ENCODE data around the gene SMG9.

SMG9 gene, protein sequence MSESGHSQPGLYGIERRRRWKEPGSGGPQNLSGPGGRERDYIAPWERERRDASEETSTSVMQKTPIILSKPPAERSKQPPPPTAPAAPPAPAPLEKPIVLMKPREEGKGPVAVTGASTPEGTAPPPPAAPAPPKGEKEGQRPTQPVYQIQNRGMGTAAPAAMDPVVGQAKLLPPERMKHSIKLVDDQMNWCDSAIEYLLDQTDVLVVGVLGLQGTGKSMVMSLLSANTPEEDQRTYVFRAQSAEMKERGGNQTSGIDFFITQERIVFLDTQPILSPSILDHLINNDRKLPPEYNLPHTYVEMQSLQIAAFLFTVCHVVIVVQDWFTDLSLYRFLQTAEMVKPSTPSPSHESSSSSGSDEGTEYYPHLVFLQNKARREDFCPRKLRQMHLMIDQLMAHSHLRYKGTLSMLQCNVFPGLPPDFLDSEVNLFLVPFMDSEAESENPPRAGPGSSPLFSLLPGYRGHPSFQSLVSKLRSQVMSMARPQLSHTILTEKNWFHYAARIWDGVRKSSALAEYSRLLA

DNA sequence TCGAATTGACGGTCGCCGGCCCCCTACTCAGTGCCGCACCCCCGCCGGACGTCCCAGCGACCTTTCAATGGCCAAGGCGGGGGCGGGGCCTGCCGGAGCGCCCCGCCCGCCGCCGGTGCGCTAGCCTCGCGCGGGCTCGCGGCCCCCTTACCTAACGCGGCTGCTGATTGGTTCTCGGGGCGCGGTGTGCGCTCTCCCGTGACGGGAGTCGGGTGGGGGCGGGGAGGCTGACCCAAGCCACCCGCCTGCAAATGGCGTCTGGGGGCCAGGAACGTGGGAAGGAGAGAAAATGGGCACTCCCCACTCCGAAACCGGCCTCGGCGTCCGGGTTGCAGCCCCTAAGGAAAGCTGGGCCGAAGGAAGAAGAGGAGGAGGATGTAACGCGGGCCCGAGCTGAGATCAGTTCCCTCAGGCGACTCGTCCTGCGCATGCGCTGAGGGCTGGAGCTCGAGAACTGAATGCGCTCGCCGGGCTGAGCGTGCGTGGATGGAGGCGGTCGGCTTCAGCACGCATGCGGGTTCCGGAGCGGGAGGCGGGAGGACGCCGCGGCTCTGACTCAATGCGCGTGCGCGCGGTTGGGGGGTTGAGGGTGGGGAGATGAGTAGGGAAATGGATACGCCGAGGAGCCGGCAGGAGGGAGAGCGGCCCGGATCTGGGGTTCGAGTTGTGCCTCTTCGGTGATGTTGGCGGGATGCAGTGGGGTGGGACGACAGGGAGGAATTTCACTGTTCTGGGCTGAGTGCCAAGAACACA is at the start of gene SMG9:
Gene SMG9 (minus strand): TSS at position 460 of the 753 bp plus-strand sequence. CDS start 4,221 bp downstream, outside the sequence.
- peak; percentile 98 for DNase-seq (ENCODE audit: low read depth)

DNA sequence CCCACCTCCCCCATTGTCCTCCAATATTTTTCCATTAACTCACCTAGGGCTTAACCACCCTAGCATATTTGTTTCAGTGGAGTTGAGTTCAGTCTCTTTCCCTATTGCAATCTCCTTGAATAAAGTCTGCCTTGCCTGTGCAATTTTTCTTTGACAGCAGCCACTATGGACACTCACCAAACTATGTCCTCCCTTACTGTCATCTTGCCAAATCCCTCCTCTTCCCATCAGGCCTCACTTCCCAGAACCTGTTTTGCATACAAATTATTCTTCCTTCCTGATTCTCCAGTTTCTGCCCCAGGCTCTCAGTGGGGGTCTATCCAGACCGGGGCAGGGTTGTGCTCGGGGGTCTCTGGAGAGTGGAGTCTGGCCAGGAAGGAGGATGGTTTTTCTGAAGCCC is 49.7 kb upstream of the SMG9 start:
- no peak for DNase-seq (ENCODE audit: low read depth)

DNA sequence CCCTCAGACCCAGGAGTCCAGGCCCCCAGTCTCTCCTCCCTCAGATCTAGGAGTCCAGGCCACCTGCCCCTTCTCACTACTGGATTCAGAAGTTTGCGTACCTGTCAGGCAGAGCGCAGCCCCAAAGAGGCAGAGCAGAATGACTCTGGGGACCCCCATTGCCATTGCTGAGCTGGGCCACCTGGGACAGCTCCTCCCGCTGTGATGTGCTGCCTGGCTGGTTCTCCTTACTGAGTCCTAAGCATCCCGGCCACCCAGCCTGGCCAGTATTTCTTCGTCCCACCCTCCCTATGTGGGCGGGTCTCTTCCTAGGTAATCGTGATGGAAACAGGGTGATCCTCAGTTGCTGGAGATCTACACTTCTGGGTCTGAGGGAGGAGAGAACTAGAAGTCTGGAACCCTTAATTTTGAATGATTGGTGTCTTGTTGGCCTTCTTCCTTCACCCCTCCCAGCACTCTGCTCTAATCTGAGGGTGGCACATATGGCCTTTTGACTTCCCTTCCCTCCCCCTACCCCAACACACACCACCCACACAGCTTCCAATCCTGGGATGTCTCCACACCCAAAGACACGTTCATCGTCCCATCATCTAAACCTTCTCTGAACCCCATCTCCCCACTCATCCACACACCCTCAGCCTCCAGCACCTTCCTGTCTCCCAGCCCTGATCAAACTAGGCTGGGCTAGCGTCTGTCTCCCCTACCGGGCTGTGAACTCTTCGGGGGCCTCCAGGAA is 47.6 kb upstream of the SMG9 start, which contains the start of gene LYPD5:
Gene LYPD5 (minus strand): TSS at position 232 of the 736 bp plus-strand sequence. CDS start 67 bp downstream, at position 165.
- DNase-seq (ENCODE audit: low read depth) = no peak

DNA sequence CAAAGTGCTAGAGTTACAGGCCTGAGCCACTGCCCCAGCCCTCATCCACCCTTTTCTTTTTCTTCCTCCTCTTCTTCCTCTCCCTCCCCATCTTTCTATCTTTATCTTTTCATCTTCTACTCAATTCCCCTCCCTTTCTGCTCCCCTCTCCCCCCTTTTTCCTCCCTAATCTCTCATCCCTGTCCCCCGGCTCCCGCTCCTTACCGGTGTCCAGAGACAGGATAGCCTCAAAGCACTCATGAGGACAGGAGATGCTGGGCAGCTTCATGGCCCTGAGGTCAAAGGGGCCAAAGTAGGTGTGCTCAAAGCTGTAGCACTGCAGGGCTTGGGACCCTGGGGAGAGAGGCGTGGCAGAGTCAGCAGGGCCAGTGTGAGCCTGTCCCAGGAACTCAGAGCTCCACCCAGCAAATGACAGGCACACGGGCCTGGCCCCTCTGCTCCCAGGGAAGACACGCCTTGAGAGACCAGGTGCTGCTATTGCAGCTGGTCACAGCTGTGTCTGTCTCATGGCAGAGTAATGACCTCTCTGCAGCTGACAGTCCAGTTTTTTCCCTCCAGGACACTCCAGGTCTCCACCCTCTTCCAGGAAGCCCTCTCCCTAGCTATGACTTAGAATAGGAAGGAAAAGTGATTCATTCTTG is 44.9 kb upstream of the SMG9 start:
- no peak for DNase-seq (ENCODE audit: low read depth)

DNA sequence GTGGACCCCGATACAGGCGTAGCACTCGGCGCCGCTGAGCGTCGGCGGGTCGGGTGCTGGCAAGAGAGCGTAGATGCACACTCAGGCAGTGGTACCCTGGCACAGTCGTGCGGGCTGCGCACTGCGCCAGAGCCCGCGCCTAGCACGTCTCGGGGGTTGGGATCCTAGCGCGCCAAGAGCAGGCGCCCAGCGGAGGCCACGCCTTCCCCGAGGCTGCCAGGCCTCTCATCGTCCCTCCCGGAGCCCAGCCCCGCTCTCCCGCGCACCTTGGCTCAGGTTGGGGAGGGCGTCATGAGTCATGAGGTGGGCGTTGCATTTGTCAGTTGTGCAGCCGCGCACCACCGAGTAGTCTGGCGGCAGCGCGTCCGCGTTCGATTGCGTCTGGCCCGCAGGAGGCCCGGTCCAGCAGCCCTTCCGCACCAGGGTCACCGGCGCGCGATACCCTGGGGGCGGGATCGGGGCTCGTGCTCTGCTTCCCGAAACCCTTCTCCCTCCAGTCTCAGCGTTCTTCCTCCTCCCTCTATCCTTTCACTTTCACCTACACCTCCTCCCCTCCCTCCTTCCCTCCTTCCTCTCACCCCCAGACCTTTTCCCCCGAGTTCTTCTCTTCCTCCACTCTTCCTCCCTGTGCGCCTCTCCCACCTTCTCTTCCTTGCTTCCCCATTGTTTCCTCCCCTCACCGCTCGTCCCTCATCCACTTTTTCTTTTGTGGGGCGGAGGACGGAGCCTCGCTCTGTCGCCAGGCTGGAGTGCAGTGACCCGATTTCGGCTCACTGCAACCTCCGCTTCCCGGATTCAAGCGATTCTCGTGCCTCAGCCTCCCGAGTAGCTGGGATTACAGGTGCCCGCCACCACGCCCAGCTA is 44.0 kb upstream of the SMG9 start:
- DNase-seq (ENCODE audit: low read depth) = peak; percentile 63

DNA sequence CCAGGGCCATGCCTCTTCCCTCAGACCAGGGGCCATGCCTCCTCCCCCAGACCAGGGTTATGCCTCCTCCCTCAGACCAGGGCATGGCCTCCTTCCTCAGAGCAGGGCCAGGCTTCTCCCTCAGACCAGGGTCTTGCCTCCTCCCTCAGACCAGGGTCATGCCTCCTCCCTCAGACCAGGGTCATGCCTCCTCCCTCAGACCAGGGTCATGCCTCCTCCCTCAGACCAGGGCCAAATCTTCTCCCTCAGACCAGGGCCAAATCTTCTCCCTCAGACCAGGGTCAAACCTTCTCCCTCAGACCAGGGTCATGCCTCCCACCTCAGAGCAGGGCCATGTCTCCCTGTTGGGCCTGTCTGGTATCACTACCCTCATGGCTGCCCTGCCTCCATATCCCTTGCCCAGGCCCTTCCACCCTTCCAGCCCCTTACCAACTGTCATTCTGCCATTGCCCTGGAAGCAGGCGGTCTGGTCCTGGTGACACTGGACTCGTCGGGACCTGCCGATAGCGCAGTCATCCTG is 43.3 kb upstream of the SMG9 start:
- DNase-seq (ENCODE audit: low read depth) = no peak

DNA sequence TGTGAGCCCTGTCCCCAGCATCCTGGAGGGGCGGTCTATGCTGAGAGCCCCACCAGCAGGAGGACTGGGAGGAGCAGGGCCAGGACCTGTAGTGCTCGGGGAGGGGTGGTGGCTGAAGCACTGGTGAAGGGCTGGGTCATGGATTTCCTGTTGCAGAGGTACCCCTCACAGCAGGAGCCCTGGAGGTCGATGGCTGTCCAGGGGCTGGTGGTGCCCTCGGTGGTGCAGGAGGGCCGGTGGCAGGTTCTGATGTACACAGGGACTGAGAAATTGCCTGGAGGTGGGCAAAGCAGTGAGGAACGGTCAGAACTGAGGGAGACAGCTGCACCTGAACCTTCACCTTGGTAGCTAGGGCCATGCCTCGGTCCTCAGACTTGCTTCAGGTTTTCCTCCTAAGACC is 42.8 kb upstream of the SMG9 start:
- DNase-seq (ENCODE audit: low read depth) = no peak

DNA sequence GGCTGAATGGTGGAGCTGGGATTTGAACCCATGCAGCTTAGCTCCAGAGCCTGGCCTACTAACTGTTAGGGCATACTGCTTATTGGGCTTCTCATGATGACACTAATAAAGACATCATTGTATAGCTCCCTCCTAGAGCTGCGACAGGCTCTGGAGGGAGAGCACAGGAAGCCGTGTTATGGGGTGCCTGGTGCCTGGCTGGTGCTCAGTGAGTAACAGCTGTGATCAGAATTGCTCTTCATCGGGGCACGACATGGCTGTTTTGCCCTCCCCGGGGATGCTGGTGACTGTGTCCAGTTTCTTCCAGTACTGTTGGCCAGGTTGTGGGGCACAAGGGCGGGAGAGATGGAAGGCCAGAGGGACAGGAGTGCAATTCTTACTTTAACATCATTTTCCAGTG is 42.4 kb upstream of the SMG9 start:
- no peak for DNase-seq (ENCODE audit: low read depth)

DNA sequence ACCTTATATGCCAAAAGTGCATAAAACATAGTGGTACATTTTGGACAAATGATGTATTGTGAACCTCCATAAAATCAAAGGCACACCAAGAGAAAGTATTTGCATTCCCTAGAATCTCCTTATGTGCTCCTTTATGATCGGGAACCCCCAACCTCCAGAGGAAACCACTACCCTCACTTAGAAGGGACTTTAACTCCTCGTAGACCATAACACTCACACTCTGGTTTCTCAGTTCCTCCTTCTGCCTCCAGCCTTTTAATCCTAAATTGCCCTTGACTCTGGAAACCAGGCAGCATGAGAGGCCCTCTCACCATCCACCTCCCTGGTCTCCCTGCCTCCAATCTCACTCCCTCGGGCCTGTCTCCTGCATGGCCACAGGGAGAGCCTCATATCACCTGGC is 35.8 kb upstream of the SMG9 start:
- no peak for DNase-seq (ENCODE audit: low read depth)

DNA sequence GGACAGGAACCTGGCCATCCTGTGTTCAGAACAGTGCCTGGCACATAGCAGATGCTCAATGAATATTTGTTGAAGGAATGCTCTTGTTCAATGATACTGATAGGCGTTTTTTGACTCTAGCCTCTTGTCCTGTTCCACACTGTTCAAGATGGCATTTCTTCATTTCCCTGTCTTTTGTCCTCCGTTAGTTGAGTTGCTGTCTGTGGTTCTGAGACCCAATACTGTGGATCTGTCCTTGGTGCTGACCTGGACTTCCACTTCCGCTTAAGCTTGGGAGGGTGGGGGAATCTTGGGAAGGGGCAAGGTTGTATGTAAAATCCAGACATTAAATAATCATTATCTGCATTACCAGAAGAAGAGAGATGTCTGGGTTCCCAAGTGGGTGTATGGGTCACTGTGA is 34.3 kb upstream of the SMG9 start:
- no peak for DNase-seq (ENCODE audit: low read depth)

DNA sequence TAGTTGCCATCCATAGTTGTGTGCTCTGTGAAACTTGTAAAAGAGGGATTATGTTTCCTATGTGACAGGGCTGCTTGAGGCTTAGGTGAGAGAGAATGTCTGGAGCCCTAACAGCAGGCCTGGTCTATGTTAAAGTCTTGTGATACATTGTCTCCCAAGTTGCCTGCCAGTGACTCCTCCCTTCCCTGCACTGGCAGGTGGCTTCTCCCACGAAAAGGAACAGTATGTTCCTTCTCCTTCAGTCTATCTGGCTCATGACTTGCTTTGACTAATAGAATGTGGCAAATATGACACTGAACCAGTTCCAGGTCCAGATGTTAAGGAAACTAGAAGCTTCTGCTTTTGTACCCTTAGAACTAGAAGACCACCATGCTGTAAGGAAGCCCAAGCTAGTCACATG is 31.9 kb upstream of the SMG9 start:
- no peak for DNase-seq (ENCODE audit: low read depth)

DNA sequence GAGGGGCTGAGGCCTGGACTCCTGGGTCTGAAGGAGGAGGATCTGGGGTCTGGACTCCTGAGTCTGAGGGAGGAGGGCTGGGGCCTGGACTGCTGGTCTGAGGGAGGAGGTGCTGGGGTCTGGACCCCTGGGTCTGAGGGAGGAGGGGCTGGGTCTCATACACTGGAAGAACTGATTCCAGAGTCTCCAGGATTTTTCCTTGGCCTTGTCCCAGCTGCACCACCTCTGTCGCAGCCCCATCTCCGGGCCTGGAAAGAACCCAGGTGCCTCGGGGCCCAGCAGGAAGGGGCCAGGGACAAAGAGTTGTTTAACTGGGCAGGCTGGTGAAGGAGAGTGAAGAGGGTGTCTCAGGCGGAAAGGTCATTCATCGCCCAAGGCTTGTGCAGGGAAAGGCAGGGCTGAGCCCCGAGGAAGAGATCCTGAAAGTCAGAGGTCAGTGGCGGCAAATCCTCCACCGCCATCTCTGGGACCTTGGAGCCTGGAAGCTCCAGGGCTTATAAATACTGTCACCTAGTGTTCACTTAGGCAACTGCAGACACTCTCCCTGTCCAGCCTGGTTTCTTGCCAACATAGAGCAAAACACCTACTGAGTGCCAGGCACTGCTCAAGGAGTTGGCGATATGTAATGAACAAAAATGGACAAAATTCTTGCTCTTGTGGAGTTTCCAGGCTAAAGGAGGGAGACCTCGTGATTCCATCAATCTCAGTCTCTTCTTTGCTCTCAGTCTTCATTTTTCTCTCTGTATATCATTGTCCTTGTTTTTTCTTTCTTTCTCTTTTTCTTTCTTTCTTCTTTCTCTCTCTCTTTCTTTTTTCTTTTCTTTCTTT is 30.4 kb upstream of the SMG9 start:
- DNase-seq (ENCODE audit: low read depth) = no peak

DNA sequence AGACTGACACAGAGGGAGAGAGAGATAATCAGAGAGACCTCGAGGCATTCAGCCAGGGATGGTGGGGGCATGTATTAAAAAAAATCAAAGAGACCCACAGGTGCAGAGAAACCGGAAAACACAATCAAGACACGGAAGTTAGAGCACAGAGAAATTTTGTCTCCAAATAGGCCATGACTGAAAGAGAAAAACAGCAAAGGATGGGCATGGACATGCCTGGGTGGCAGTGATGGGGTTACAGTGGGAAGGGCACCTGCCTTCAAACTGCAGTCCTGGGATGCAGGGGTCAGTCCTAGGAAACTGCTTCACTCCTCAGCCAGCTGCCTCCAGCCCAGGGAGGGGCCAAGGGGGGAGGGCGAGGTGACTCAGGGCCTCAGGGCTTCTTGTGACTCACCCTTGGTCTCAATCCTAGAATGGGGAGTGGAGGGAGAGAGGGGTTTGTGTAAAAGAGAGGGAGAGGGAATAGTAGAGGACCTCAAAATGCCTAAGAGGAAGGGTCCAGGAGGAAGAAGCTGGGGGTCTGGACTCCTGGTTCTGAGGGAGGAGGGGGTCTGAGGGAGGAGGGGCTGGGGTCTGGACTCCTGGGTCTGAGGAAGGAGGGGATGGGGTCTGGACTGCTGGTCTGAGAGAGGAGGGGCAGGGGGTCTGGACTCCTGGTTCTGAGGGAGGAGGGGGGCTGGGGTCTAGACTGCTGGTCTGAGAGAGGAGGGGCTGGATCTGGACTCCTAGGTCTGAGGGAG is 29.6 kb upstream of the SMG9 start:
- DNase-seq (ENCODE audit: low read depth) = peak; percentile 41

DNA sequence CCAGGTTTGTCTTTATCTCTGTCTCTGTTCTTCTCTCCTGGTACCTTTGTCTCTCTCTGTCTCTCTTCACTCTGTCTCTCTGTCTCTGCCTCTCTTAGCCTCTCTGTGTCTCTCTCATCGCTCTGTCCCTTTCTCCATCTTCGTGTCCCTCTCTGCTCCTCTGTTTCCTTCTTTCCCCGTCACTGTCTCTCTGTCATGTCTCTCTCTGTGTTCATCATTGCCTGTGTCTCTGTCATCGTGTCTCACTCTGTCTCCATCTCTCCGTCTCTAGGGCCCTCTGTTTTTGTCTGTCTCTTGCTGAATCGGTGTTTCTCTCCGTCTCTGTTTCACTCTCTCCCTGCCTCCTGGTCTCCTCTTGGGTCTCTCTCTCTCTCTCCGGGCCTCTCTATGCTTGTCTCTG is 28.9 kb upstream of the SMG9 start:
- no peak for DNase-seq (ENCODE audit: low read depth)

DNA sequence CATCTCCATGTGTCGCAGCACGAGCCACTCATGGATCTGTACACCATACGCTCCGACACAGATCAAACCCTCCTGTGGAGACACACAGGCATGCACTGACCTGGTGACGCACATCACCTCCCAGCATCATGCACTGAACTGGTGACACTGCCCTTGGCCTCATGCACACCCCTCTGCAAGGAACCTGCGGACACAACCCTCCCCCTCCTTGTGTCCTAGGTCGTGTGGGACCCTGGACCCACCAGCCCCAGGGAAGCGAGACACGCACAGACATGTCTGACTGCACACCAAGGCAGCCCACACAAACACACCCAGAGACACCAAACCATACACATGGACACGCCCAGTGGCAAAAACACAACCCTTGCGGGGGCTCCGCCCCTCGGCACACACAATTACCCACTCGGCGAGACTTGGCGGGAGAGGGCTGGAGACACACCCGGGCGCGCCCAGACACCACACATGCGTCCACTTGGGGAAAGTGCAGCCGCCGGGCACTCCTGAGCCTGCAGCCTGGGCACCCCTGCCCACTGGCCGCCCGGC is 28.0 kb upstream of the SMG9 start:
- no peak for DNase-seq (ENCODE audit: low read depth)

DNA sequence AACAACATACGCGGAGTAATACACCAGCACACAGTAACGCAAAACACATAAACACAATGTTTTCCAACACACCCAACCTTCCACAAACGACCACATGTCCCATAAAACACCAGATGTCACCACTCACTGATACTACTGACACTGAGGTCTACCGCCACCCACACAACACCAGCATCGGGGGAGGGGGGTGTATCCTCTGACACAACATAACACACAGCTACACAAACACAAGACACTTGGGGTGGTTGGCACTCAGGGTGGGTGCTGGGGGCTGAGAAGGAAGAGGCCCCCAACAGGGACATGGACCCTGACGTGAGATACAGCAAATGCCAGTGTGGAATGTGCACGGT is 27.5 kb upstream of the SMG9 start:
- no peak for DNase-seq (ENCODE audit: low read depth)

DNA sequence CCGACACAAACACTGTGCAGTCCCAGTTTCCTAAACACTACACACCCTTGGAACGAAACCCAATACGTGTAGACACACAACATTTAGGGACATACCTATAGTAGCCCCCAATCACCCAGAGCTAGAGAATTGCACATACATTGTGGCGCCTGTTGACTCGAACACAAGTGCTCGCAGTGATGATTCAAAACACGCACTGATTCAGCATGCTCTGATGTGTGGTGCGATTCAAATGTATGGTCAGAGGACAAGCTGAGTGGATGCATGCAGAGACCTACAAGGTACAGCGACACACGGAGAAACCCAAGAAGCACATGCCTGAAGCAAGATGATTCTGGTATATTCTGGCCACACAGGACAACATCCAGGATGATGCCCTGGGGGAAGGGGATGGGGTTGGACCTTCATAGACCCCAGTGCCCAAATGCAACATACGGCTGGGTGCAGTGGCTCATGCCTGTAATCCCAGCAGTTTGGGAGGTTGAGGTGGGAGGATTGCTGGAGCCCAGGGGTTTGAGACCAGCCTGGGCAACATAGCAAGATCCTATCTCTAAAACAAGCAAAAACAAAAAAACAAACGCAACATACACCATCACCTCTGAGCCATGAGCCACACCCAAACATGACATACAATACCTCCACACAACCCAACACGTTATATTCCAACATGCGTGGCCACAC is 27.0 kb upstream of the SMG9 start:
- no peak for DNase-seq (ENCODE audit: low read depth)
